GM23338 (cell line): ENCODE results near the gene NOD1. TPM values are rescaled to one million over a fixed set of nuclear protein-coding genes. Genes with fewer than 3 reads are reported as not detected.

ENCODE experiments used
- ATAC-seq: fragments of 200-7000 bp; cut with Tn5 transposase; 3 replicates; pipeline ENCODE4 v1.9.1; 2020
- DNase-seq: peaks from one replicate; pipeline ENCODE4 v3.0.0-alpha.2; 2015; ENCODE audit warnings: low spot score
- H2AFZ ChIP-seq: fragments of 200-600 bp; sonication (generic); 2 replicates; pipeline ENCODE4 v1.8.0; 2016; ENCODE audit warnings: antibody characterized with exemption, mild to moderate bottlenecking, moderate library complexity
- H3F3A ChIP-seq: fragments of 200-600 bp; sonication (generic); replicated peaks from 2 replicates; pipeline ENCODE4 v1.8.0; 2017; ENCODE audit warnings: antibody characterized with exemption, mixed run types, low read depth
- H3K27ac ChIP-seq: fragments of 200-600 bp; sonication (generic); 2 replicates; pipeline ENCODE4 v1.6.1; 2016; ENCODE audit warnings: low read depth
- H3K27me3 ChIP-seq: fragments of 200-600 bp; sonication (generic); 2 replicates; pipeline ENCODE4 v1.8.0; 2016; ENCODE audit warnings: mild to moderate bottlenecking, mixed run types, moderate library complexity; ENCODE audit not compliant: insufficient read depth
- H3K36me3 ChIP-seq: fragments of 200-600 bp; sonication (generic); 2 replicates; pipeline ENCODE4 v1.8.0; 2016; ENCODE audit warnings: mild to moderate bottlenecking; ENCODE audit not compliant: insufficient read depth
- H3K4me1 ChIP-seq: fragments of 200-600 bp; sonication (generic); 2 replicates; pipeline ENCODE4 v1.8.0; 2016; ENCODE audit warnings: mild to moderate bottlenecking, moderate library complexity; ENCODE audit not compliant: insufficient read depth
- H3K4me2 ChIP-seq: fragments of 200-600 bp; sonication (generic); 2 replicates; pipeline ENCODE4 v1.7.1; 2017; ENCODE audit warnings: mixed run types
- H3K4me3 ChIP-seq: fragments of 200-600 bp; sonication (generic); 2 replicates; pipeline ENCODE4 v1.6.1; 2016; ENCODE audit warnings: mixed run types
- H3K79me2 ChIP-seq: fragments of 200-600 bp; sonication (generic); replicated peaks from 2 replicates; pipeline ENCODE4 v1.8.0; 2017; ENCODE audit warnings: mild to moderate bottlenecking; ENCODE audit not compliant: insufficient read depth
- H3K9me2 ChIP-seq: fragments of 200-600 bp; sonication (generic); 2 replicates; pipeline ENCODE4 v1.8.0; 2017; ENCODE audit not compliant: insufficient read depth
- H4K20me1 ChIP-seq: fragments of 200-600 bp; sonication (generic); replicated peaks from 2 replicates; pipeline ENCODE4 v1.8.0; 2017; ENCODE audit warnings: mild to moderate bottlenecking; ENCODE audit not compliant: insufficient read depth
- H3K27ac Mint-ChIP-seq: 2 replicates; pipeline ENCODE4 v1.8.0; 2020; ENCODE audit warnings: inconsistent platforms, mild to moderate bottlenecking, moderate library complexity, mixed read lengths
- H3K27me3 Mint-ChIP-seq: 3 replicates; pipeline ENCODE4 v1.8.0; 2022; ENCODE audit warnings: low read depth, mild to moderate bottlenecking, moderate library complexity, mixed read lengths, inconsistent platforms; ENCODE audit not compliant: insufficient read depth, poor library complexity
- H3K36me3 Mint-ChIP-seq: 3 replicates; pipeline ENCODE4 v1.8.0; 2021; ENCODE audit warnings: low read depth, mild to moderate bottlenecking, inconsistent platforms, moderate library complexity, mixed read lengths
- H3K4me1 Mint-ChIP-seq: 3 replicates; pipeline ENCODE4 v1.8.0; 2020; ENCODE audit warnings: mild to moderate bottlenecking, inconsistent platforms, mixed read lengths
- H3K4me3 Mint-ChIP-seq: 3 replicates; pipeline ENCODE4 v1.8.0; 2021; ENCODE audit warnings: moderate library complexity, mild to moderate bottlenecking, inconsistent platforms, mixed read lengths
- H3K9me3 Mint-ChIP-seq: 3 replicates; pipeline ENCODE4 v1.8.0; 2020; ENCODE audit warnings: moderate library complexity, mild to moderate bottlenecking, inconsistent platforms, mixed read lengths
- CREB1 ChIP-seq: fragments of 250-450 bp; sonication (Bioruptor Pico); IDR thresholded peaks from 2 replicates; pipeline ENCODE4 v1.5.0; 2020; ENCODE audit warnings: low read depth, mild to moderate bottlenecking, moderate library complexity
- EZH2phosphoT487 ChIP-seq: fragments of 200-600 bp; sonication (generic); IDR thresholded peaks from one replicate; pipeline ENCODE4 v1.8.1; 2018; ENCODE audit warnings: antibody characterized with exemption; ENCODE audit not compliant: unreplicated experiment
- JUNB ChIP-seq: IDR thresholded peaks from one replicate; pipeline ENCODE4 v1.6.1; 2016; ENCODE audit warnings: antibody characterized with exemption; ENCODE audit not compliant: unreplicated experiment
- NANOG ChIP-seq: IDR thresholded peaks from 2 replicates; pipeline ENCODE4 v1.6.1; 2016; ENCODE audit warnings: antibody characterized with exemption, borderline replicate concordance
- POLR2AphosphoS5 ChIP-seq: IDR thresholded peaks from 2 replicates; pipeline ENCODE4 v1.6.1; 2016; ENCODE audit warnings: antibody characterized with exemption, low read depth
- STAT1 ChIP-seq: IDR thresholded peaks from one replicate; pipeline ENCODE4 v1.6.1; 2016; ENCODE audit warnings: antibody characterized with exemption; ENCODE audit not compliant: unreplicated experiment
- ZNF114 ChIP-seq: fragments of 250-450 bp; sonication (Bioruptor Pico); IDR thresholded peaks from 2 replicates; pipeline ENCODE4 v1.5.0; 2020; ENCODE audit warnings: mild to moderate bottlenecking, moderate library complexity
- ZNF331 ChIP-seq: fragments of 250-450 bp; sonication (Bioruptor Pico); IDR thresholded peaks from 2 replicates; pipeline ENCODE4 v1.5.0; 2020; ENCODE audit warnings: low read depth, mild to moderate bottlenecking, moderate library complexity
- polyA plus RNA-seq: library from polyadenylated mRNA; unstranded; fragments of >200 nt; fragmentation: Nextera tagmentation; extraction: Ambion mirVana; gene quantifications from 2 replicates; pipeline ENCODE4 v1.2.1, GENCODE V29; 2016
- total RNA-seq: library from RNA; depleted of rRNA; stranded (reverse); fragments of >200 nt; shearing (Covaris generic); gene quantifications from 2 replicates; pipeline ENCODE4 v1.2.3, GENCODE V29; 2014
- TF ChIP-seq, protein P1 (sequence below): IDR thresholded peaks from one replicate; pipeline ENCODE4 v1.6.1; 2018; ENCODE audit warnings: antibody characterized with exemption; ENCODE audit not compliant: unreplicated experiment
- TF ChIP-seq, protein P2 (sequence below), 2 experiments: fragments of 200-600 bp in 1 of 2; sonication (generic) in 1 of 2; conservative IDR thresholded peaks; 2 replicates each; pipeline versions ENCODE4 v1.5.1 to v1.6.1; 2016 to 2017; ENCODE audit warnings: antibody characterized with exemption in 2 of 2, low read depth in 2 of 2, mild to moderate bottlenecking in 2 of 2, moderate library complexity in 1 of 2
- TF ChIP-seq, protein P3 (sequence below): fragments of 250-450 bp; sonication (Bioruptor Pico); IDR thresholded peaks from 2 replicates; pipeline ENCODE4 v1.5.0; 2020; ENCODE audit warnings: mild to moderate bottlenecking, moderate library complexity

The NOD1 gene
- total and polyA plus RNA-seq, 2 experiments from 2014 or later = 2.1 to 7.3 TPM

DNA sequence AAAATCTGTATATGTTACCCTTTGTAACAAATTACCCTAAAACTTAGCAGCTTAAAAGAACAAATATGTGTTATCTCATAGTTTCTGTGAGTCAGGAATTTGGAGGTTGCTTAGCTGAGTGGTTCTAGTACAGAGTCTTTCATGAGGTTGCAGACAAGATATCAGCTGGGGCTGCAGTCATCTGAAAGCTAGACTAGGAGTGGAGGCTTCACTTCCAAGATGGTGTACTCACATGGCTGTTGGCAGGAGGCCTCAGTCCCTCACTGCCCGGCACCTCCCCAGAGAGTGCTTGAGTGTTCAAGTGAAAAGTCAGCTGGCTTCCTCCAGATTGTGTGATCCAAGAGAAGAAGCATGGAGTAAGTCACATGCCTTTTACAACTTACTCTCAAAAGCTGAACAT lies 42.9 kb upstream of the NOD1 start:
- H3K27me3 ChIP-seq = no peaks in the 10 kb centered on the region
- H3K9me3 Mint-ChIP-seq = no peaks in the 10 kb centered on the region

More for the DNA sequence above, 42.9 kb upstream of the NOD1 start:
- Histone ChIP-seq H3K9me2 (peaks cover 10% of the 10 kb centered on the region; the same call in 1 of the 2 replicates), H3K36me3 (no peaks in the 10 kb centered on the region), H3F3A (no peaks in the 10 kb centered on the region), H3K79me2 (no peaks in the 10 kb centered on the region), H3K27ac (no peak overlapping the region), H2AFZ (no peak overlapping the region), H4K20me1 (no peaks in the 10 kb centered on the region; the same call in 1 of the 2 replicates), H3K4me1 (peaks cover 9% of the 10 kb centered on the region; the same call in 1 of the 2 replicates), H3K4me3 (no peak overlapping the region), H3K4me2 (no peak overlapping the region)
- Mint-ChIP-seq H3K36me3 (no peaks in the 10 kb centered on the region), H3K27me3 (peaks cover 7% of the 10 kb centered on the region), H3K4me1 (peaks cover 12% of the 10 kb centered on the region), H3K4me3 (no peak overlapping the region), H3K27ac (no peak overlapping the region)
- DNase-seq = no peak
- ATAC-seq = no peak
- TF ChIP-seq, protein P1, sequence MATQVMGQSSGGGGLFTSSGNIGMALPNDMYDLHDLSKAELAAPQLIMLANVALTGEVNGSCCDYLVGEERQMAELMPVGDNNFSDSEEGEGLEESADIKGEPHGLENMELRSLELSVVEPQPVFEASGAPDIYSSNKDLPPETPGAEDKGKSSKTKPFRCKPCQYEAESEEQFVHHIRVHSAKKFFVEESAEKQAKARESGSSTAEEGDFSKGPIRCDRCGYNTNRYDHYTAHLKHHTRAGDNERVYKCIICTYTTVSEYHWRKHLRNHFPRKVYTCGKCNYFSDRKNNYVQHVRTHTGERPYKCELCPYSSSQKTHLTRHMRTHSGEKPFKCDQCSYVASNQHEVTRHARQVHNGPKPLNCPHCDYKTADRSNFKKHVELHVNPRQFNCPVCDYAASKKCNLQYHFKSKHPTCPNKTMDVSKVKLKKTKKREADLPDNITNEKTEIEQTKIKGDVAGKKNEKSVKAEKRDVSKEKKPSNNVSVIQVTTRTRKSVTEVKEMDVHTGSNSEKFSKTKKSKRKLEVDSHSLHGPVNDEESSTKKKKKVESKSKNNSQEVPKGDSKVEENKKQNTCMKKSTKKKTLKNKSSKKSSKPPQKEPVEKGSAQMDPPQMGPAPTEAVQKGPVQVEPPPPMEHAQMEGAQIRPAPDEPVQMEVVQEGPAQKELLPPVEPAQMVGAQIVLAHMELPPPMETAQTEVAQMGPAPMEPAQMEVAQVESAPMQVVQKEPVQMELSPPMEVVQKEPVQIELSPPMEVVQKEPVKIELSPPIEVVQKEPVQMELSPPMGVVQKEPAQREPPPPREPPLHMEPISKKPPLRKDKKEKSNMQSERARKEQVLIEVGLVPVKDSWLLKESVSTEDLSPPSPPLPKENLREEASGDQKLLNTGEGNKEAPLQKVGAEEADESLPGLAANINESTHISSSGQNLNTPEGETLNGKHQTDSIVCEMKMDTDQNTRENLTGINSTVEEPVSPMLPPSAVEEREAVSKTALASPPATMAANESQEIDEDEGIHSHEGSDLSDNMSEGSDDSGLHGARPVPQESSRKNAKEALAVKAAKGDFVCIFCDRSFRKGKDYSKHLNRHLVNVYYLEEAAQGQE = no peak
- TF ChIP-seq, protein P2, sequence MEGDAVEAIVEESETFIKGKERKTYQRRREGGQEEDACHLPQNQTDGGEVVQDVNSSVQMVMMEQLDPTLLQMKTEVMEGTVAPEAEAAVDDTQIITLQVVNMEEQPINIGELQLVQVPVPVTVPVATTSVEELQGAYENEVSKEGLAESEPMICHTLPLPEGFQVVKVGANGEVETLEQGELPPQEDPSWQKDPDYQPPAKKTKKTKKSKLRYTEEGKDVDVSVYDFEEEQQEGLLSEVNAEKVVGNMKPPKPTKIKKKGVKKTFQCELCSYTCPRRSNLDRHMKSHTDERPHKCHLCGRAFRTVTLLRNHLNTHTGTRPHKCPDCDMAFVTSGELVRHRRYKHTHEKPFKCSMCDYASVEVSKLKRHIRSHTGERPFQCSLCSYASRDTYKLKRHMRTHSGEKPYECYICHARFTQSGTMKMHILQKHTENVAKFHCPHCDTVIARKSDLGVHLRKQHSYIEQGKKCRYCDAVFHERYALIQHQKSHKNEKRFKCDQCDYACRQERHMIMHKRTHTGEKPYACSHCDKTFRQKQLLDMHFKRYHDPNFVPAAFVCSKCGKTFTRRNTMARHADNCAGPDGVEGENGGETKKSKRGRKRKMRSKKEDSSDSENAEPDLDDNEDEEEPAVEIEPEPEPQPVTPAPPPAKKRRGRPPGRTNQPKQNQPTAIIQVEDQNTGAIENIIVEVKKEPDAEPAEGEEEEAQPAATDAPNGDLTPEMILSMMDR (conservative IDR thresholded peaks at IDR 0.05; ENCODE audit: low read depth in 2 of 2) = no peak
- TF ChIP-seq NANOG (no peak), POLR2AphosphoS5 (no peak), EZH2phosphoT487 (no peak), JUNB (no peak), ZNF331 (CRISPR knock-in tag) (no peak), ZNF114 (CRISPR knock-in tag) (no peak), CREB1 (CRISPR knock-in tag) (no peak), STAT1 (no peak)
- TF ChIP-seq, protein P3, sequence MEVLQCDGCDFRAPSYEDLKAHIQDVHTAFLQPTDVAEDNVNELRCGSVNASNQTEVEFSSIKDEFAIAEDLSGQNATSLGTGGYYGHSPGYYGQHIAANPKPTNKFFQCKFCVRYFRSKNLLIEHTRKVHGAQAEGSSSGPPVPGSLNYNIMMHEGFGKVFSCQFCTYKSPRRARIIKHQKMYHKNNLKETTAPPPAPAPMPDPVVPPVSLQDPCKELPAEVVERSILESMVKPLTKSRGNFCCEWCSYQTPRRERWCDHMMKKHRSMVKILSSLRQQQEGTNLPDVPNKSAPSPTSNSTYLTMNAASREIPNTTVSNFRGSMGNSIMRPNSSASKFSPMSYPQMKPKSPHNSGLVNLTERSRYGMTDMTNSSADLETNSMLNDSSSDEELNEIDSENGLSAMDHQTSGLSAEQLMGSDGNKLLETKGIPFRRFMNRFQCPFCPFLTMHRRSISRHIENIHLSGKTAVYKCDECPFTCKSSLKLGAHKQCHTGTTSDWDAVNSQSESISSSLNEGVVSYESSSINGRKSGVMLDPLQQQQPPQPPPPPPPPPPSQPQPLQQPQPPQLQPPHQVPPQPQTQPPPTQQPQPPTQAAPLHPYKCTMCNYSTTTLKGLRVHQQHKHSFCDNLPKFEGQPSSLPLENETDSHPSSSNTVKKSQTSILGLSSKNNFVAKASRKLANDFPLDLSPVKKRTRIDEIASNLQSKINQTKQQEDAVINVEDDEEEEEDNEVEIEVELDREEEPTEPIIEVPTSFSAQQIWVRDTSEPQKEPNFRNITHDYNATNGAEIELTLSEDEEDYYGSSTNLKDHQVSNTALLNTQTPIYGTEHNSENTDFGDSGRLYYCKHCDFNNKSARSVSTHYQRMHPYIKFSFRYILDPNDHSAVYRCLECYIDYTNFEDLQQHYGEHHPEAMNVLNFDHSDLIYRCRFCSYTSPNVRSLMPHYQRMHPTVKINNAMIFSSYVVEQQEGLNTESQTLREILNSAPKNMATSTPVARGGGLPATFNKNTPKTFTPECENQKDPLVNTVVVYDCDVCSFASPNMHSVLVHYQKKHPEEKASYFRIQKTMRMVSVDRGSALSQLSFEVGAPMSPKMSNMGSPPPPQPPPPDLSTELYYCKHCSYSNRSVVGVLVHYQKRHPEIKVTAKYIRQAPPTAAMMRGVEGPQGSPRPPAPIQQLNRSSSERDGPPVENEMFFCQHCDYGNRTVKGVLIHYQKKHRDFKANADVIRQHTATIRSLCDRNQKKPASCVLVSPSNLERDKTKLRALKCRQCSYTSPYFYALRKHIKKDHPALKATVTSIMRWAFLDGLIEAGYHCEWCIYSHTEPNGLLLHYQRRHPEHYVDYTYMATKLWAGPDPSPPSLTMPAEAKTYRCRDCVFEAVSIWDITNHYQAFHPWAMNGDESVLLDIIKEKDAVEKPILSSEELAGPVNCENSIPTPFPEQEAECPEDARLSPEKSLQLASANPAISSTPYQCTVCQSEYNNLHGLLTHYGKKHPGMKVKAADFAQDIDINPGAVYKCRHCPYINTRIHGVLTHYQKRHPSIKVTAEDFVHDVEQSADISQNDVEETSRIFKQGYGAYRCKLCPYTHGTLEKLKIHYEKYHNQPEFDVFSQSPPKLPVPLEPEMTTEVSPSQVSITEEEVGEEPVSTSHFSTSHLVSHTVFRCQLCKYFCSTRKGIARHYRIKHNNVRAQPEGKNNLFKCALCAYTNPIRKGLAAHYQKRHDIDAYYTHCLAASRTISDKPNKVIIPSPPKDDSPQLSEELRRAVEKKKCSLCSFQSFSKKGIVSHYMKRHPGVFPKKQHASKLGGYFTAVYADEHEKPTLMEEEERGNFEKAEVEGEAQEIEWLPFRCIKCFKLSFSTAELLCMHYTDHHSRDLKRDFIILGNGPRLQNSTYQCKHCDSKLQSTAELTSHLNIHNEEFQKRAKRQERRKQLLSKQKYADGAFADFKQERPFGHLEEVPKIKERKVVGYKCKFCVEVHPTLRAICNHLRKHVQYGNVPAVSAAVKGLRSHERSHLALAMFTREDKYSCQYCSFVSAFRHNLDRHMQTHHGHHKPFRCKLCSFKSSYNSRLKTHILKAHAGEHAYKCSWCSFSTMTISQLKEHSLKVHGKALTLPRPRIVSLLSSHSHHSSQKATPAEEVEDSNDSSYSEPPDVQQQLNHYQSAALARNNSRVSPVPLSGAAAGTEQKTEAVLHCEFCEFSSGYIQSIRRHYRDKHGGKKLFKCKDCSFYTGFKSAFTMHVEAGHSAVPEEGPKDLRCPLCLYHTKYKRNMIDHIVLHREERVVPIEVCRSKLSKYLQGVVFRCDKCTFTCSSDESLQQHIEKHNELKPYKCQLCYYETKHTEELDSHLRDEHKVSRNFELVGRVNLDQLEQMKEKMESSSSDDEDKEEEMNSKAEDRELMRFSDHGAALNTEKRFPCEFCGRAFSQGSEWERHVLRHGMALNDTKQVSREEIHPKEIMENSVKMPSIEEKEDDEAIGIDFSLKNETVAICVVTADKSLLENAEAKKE (CRISPR knock-in tag) = no peak
